ENCODE results near the gene CCDC178. TPM values are rescaled to one million over a fixed set of nuclear protein-coding genes. Genes with fewer than 3 reads are reported as not detected.

CCDC178 gene
- total RNA-seq, 2 experiments from 2014 or later, result not detected

GRCh38 chr18:32915516-32915915 is 525.0 kb downstream of the CCDC178 start:
- DNase-seq, result no peak
- Mint-ChIP-seq H3K27me3 (no peaks in the 10 kb centered on the region), H3K4me3 (no peak overlapping the region), H3K36me3 (ENCODE audit: low read depth) (no peaks in the 10 kb centered on the region), H3K27ac (no peak overlapping the region), H3K4me1 (ENCODE audit: low read depth) (no peaks in the 10 kb centered on the region), H3K9me3 (no peaks in the 10 kb centered on the region)
- CTCF ChIA-PET, result no interaction called here
- TF ChIP-seq, protein P1, sequence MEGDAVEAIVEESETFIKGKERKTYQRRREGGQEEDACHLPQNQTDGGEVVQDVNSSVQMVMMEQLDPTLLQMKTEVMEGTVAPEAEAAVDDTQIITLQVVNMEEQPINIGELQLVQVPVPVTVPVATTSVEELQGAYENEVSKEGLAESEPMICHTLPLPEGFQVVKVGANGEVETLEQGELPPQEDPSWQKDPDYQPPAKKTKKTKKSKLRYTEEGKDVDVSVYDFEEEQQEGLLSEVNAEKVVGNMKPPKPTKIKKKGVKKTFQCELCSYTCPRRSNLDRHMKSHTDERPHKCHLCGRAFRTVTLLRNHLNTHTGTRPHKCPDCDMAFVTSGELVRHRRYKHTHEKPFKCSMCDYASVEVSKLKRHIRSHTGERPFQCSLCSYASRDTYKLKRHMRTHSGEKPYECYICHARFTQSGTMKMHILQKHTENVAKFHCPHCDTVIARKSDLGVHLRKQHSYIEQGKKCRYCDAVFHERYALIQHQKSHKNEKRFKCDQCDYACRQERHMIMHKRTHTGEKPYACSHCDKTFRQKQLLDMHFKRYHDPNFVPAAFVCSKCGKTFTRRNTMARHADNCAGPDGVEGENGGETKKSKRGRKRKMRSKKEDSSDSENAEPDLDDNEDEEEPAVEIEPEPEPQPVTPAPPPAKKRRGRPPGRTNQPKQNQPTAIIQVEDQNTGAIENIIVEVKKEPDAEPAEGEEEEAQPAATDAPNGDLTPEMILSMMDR (IDR thresholded peaks at IDR 0.05), result no peak
- POLR2A ChIA-PET, result no interaction called here
- no peak for ATAC-seq
- intact Hi-C loops (cut with micrococcal nuclease), result no loop called here

DNA sequence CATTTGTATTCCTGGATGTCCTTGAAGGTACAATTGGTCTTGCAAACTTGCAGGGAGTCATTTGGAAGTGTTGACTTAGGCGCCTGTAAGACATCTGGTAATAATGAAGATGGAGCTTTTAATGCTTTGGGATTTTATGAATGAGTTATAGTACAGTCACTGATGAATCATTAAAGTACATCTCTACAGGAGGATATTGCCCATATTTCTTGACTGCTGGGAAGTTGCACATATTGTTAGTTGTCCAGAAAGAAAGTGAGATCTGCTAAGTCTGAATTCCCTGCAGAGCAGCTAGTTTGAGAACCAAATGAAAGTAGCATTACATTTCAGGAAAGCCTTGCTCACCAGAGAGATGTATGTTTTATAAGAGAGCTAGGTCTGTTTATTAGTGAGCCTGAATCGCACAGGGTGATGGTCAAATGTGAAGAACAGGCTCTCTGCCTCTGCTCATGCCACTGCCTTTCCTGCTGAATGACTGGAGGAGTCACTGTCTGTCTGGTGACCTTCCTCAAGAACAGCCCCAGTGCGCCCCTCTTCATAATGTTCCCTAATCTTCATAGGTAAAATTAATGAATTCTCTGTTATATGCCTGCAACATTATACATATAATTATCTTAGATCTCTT is 528.7 kb downstream of the CCDC178 start:
- CTCF ChIA-PET, result no interaction called here

GRCh38 chr18:32910694-32911296 is 529.7 kb downstream of the CCDC178 start:
- intact Hi-C loops (cut with micrococcal nuclease), result no loop called here
- ATAC-seq (no peak), DNase-seq (no peak)
- H3K36me3 Mint-ChIP-seq (ENCODE audit: low read depth), result no peaks in the 10 kb centered on the region
- H3K27me3 Mint-ChIP-seq, result no peaks in the 10 kb centered on the region
- ChIA-PET POLR2A (no interaction called here), CTCF (no interaction called here)
- TF ChIP-seq, protein P1 (IDR thresholded peaks at IDR 0.05), result no peak
- H3K9me3 Mint-ChIP-seq, result peaks cover 1% of the 10 kb centered on the region
- no peak overlapping the region for H3K27ac Mint-ChIP-seq
- H3K4me3 Mint-ChIP-seq, result no peak overlapping the region
- H3K4me1 Mint-ChIP-seq (ENCODE audit: low read depth), result no peaks in the 10 kb centered on the region

More for the DNA sequence above, 528.7 kb downstream of the CCDC178 start:
- Mint-ChIP-seq H3K9me3 (no peaks in the 10 kb centered on the region), H3K36me3 (ENCODE audit: low read depth) (no peaks in the 10 kb centered on the region), H3K4me1 (ENCODE audit: low read depth) (no peaks in the 10 kb centered on the region), H3K27ac (no peak overlapping the region), H3K27me3 (no peaks in the 10 kb centered on the region), H3K4me3 (no peak overlapping the region)
- intact Hi-C loops (cut with micrococcal nuclease), result no loop called here
- no peak for DNase-seq
- POLR2A ChIA-PET, result no interaction called here
- TF ChIP-seq, protein P1 (IDR thresholded peaks at IDR 0.05), result no peak
- ATAC-seq, result no peak

- Mint-ChIP-seq H3K36me3 (ENCODE audit: low read depth) (no peaks in the 10 kb centered on the region), H3K4me1 (ENCODE audit: low read depth) (no peaks in the 10 kb centered on the region), H3K9me3 (peaks cover 1% of the 10 kb centered on the region), H3K27ac (no peak overlapping the region), H3K4me3 (no peak overlapping the region), H3K27me3 (no peaks in the 10 kb centered on the region)
- TF ChIP-seq, protein P1 (IDR thresholded peaks at IDR 0.05), result no peak
- CTCF ChIA-PET, result no interaction called here
- intact Hi-C loops (cut with micrococcal nuclease), result no loop called here
- no peak for DNase-seq
- no peak for ATAC-seq
- POLR2A ChIA-PET, result no interaction called here
Observed at GRCh38 chr18:32909798-32910561, 530.5 kb downstream of the CCDC178 start.

DNA sequence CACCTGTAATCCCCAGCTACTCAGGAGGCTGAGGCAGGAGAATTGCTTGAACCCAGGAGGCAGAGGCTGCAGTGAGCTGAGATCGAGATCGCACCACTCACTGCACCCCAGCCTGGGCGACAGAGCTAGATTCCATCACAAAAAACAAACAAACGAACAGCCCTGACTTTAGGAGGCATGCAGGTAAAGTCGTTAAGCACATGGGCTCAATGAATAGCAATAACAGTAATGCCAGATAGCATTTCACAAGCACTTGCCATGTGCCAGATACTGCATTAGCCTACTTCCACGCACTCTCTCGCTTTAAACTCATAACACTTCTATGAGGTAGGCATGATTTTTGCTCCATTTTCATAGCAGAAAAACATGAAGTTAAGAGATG is 532.1 kb downstream of the CCDC178 start:
- Mint-ChIP-seq H3K4me3 (no peak overlapping the region), H3K27ac (no peak overlapping the region), H3K36me3 (ENCODE audit: low read depth) (no peaks in the 10 kb centered on the region), H3K4me1 (ENCODE audit: low read depth) (no peaks in the 10 kb centered on the region), H3K9me3 (peaks cover 1% of the 10 kb centered on the region), H3K27me3 (no peaks in the 10 kb centered on the region)
- POLR2A ChIA-PET, result interaction anchor here (0.5 kb wide), 1 partner anchor 1044 kb away, joined by 3 read pairs; no protein-coding TSS in a partner anchor
- intact Hi-C loops (cut with micrococcal nuclease), result no loop called here
- CTCF ChIA-PET, result no interaction called here
- no peak for ATAC-seq
- TF ChIP-seq, protein P1 (IDR thresholded peaks at IDR 0.05), result no peak
- DNase-seq, result no peak

Measured in activated CD8-positive, alpha-beta T cell treated with anti-CD3 and anti-CD28 coated beads for 36 hours (primary cell).